Measurements from ENCODE around the gene DAZL. TPM values are rescaled to one million over a fixed set of nuclear protein-coding genes. Genes with fewer than 3 reads are reported as not detected.

The DAZL gene
- total RNA-seq, 1 experiment from 2014 or later, result 21.2 TPM

DNA sequence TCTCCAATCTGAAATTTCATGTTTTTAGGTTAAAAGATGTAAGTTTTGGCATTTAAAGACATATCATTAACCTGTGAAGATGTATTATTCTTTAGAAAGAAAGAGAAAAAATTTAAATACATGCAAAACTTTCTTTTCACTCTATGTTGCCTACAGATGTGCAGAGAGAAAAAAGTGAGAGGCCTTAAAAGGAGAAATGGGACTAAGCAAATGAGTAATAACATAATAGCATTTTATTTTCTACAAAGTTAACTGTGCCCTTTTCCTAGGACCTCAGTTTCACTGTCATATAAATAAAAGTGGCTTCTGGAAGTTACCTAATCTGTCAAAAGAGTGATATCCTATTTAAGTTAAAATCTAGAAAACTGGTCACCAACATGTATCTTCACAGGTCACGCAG, 16.1 kb downstream of the DAZL start:
- Mint-ChIP-seq H3K9me3 (no peaks in the 10 kb centered on the region; a peak in 1 of 5 replicates), H3K27ac (no peak overlapping the region), H3K36me3 (ENCODE audit: insufficient read depth in 1 of 3, low read depth in 3 of 3) (peaks cover 0 to 24% (median 0%) of the 10 kb centered on the region in 3 experiments; a peak in 2 of 7 replicates), H3K4me3 (no peak overlapping the region), H3K27me3 (ENCODE audit: low read depth) (no peaks in the 10 kb centered on the region), H3K4me1 (no peaks in the 10 kb centered on the region)
- Histone ChIP-seq H4K20me1 (ENCODE audit: control insufficient read depth, insufficient read depth, insufficient read length) (no peaks in the 10 kb centered on the region), H2BK5ac (ENCODE audit: insufficient read length, low read length) (no peak overlapping the region), H4K8ac (replicated peaks; ENCODE audit: insufficient read length, low read depth, low read length) (no peak overlapping the region), H3K18ac (ENCODE audit: insufficient read length, low read depth, low read length) (no peak overlapping the region), H2BK120ac (ENCODE audit: low read depth, low read length, poor library complexity, severe bottlenecking) (no peak overlapping the region), H3K9me3 (ENCODE audit: control insufficient read depth, low read depth, low read length) (no peaks in the 10 kb centered on the region), H3K9ac (ENCODE audit: extremely low read depth, insufficient read length, low read length) (no peak overlapping the region), H3T11ph (ENCODE audit: low read length) (no peak overlapping the region), H2BK15ac (ENCODE audit: low read depth, low read length) (no peak overlapping the region), H3K79me1 (ENCODE audit: insufficient read depth, low read depth, low read length, poor library complexity, severe bottlenecking) (no peaks in the 10 kb centered on the region), H4K91ac (ENCODE audit: insufficient read length, low read depth, low read length) (no peak overlapping the region), H3K27ac (ENCODE audit: insufficient read length, low read depth, low read length) (no peak overlapping the region), H2AK5ac (ENCODE audit: insufficient read length, low read length) (no peak overlapping the region), H3K4me1 (ENCODE audit: insufficient read depth, low read length) (no peaks in the 10 kb centered on the region; the same call in 1 of the 2 replicates), H2BK20ac (ENCODE audit: low read depth, low read length, poor library complexity, severe bottlenecking) (no peak overlapping the region), H4K5ac (ENCODE audit: insufficient read length, low read depth, low read length) (no peak overlapping the region), H3K27me3 (ENCODE audit: insufficient read depth, low read length) (no peaks in the 10 kb centered on the region), H3K23me2 (ENCODE audit: insufficient read length, low read depth, low read length, poor library complexity, severe bottlenecking) (no peaks in the 10 kb centered on the region), H3K79me2 (ENCODE audit: insufficient read depth, low read length) (no peaks in the 10 kb centered on the region), H3K4me2 (ENCODE audit: insufficient read depth, insufficient read length, low read length) (no peak overlapping the region), H3K23ac (ENCODE audit: insufficient read length, low read depth, low read length) (no peak overlapping the region), H3K4ac (ENCODE audit: low read depth, low read length) (no peak overlapping the region), H3K14ac (ENCODE audit: insufficient read depth, low read length) (no peak overlapping the region), H3K56ac (ENCODE audit: insufficient read length, low read depth, low read length) (no peak overlapping the region), H2BK12ac (ENCODE audit: insufficient read length, low read depth, low read length) (no peak overlapping the region), H2AFZ (ENCODE audit: low read length) (no peak overlapping the region)
- TF ChIP-seq, protein P1, sequence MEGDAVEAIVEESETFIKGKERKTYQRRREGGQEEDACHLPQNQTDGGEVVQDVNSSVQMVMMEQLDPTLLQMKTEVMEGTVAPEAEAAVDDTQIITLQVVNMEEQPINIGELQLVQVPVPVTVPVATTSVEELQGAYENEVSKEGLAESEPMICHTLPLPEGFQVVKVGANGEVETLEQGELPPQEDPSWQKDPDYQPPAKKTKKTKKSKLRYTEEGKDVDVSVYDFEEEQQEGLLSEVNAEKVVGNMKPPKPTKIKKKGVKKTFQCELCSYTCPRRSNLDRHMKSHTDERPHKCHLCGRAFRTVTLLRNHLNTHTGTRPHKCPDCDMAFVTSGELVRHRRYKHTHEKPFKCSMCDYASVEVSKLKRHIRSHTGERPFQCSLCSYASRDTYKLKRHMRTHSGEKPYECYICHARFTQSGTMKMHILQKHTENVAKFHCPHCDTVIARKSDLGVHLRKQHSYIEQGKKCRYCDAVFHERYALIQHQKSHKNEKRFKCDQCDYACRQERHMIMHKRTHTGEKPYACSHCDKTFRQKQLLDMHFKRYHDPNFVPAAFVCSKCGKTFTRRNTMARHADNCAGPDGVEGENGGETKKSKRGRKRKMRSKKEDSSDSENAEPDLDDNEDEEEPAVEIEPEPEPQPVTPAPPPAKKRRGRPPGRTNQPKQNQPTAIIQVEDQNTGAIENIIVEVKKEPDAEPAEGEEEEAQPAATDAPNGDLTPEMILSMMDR (conservative IDR thresholded peaks at IDR 0.05), result no peak
- WGBS (ENCODE audit: extremely low coverage, insufficient read length, low lambda C conversion rate), result no CpG with 5 or more reads among the region's 1 CpG
- DNase-seq, result no peak

Measured in H9 (cell line).